GM11168 (cell line): ENCODE measurements around the gene SKI.

Experiments
- in situ Hi-C: fragments of 300-500 bp; cut with MboI; formaldehyde crosslinking; loops from one replicate; pipeline ENCODE4 v1.12.0; 2022; ENCODE audit warnings: low sequenced_read_pairs; ENCODE audit not compliant: unreplicated experiment

Gene SKI

DNA sequence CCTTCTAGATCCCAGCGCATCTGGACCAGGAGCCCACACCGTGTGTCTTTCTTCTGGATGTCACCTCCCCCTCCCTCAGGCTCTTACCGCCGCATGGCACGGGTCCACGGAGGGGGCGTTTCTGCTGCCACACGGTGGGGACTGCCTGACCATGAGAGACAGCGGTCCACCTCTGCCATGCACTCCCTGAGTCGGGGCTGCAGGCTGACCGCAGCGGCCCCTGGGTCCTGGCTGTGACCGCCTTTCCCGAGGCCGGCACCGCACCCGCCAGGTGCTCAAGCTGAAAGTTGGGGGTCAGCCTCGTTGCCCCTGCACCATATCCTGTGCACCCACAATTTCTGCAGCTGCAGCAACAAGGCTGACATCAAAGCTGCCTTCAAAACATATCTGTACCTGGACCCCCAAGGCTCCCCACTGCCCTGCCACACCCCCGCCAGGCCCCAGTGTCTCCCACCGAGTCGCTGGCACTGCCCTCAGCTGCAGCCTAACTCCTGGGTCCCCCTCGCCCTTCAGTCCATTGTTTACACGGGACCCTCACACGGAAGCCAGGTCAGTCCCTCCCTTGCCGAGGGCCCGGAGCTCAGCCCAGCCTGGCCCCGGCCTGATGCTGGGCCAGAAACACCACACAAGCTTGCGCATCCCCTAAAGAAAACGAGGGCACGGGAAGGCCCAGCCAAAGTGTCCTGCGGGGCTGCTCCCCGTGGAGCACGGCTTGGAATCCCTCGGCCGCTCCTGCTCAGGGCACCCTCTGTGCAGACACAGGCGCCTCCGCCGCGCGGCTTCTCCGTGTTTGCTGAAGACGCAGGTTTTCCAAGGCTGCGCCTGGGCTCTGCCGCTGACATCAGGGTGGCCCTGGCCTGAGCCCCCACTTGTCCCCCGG, 111.3 kb downstream of the SKI start:
- in situ Hi-C loops: no loop called here

DNA sequence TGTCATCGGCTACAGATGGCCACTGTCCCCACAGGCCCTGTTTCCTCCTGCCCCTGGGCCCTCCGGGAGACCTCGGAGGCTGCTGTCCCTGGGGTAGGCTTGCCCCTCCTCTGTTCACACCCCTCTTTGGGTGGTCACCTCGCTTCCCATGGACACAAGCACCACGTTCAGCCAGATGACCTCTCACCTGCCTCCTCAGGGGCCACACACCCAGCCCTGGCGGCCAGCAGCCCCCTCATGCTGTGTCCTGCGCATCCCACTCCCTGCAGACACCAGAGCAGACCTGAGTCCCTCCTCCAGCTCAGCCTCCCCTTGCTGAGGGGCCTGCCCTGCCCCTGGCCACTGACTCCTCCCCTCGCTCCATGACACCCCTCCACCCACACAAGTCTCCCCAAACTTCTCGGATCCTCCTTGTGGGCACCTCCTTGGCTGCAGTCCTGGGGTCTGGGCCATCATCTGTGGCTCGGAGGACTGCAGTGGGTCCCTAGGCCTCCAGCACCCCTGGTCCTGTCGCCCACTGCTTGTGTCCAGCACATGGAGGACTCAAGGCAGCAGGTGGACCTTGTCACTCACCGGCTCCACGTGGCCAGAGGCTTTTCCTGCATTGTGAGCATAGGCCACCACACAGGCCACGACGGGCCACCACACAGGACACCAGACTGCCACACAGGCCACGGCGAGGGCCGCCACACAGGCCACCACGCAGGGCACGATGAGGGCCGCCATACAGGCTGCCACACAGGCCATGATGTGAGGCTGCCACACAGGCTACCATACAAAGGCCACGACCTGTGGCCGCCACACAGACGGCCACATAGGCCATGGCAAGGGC, 112.2 kb downstream of the SKI start:
- in situ Hi-C loops: no loop called here

DNA sequence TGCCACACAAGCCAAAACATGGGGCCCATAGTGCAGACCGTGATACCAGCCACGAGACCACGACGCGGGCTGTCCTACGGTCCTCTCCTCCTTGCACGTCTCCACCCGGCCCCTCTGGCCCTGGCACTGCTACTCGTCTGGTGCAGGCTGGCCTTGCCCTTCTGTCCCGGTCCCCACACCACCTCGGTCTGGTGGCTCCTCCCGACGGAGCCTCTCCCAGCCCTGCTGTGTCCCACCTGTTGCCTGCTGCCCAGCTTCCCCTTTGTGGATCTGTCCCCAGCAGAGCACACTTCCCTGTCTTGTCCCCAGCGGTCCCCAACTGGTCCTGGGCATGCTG, 112.8 kb downstream of the SKI start:
- in situ Hi-C loops: no loop called here

DNA sequence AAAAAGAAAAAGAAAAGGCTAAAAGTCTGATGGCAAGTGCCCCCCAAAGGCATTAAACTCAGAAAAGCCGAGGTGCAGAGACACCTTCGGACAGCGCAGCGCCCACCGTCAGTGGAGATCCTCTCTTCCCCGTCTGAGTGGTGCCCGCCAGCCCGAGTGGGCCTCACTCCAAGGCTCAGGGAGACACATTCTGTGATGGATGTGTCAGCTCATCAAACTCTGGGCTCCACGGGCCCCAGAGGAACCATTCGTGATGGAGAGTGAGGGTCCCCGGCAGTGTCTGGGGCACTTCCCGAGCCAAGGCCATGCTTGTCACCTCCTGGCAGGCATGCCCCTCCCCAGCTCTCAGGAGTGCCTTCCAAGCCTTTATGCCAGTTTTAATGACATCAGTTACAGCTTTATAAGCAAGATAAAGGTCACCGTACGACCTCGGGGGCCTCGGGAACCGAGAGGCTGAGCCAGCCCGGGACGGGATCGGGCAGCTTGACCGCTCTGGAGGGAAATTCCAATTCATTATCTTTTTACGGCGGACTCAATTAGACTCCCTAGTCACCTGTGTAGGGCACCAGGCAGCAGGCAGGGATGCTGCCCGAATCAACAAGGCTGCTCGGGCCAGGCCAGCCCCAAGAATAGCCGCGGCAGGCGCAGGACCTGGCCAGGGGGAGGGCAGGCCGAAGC, 113.7 kb downstream of the SKI start:
- in situ Hi-C loops: no loop called here

DNA sequence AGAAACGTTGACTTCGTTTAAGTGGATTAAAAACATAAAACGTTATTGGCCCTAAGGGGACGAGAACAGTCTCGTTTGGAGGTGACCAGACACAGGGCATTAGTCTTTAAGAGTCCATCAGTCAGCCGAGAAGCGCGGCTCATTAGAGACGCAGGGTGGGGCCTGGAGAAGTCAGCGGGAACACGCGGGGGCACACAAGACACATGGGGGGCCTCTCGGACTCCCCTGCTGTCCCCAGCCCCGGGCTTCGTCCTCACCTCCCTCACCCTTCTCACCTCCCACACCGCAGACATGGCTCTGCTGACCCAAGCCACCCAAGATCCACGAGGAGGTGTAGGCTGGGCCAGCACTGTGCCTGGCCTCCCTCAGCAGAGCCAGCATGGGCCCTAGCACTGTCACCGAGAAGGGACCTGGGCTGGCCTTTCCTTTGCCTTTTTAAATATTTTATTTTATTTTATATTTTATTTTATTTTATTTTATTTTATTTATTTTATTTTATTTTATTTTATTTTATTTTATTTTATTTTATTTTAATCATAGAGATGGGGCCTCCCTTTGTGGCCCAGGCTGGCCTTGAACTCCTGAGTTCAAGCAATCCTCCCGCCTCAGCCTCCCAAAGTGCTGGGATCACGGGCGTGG, 114.4 kb downstream of the SKI start:
- in situ Hi-C loops: no loop called here

DNA sequence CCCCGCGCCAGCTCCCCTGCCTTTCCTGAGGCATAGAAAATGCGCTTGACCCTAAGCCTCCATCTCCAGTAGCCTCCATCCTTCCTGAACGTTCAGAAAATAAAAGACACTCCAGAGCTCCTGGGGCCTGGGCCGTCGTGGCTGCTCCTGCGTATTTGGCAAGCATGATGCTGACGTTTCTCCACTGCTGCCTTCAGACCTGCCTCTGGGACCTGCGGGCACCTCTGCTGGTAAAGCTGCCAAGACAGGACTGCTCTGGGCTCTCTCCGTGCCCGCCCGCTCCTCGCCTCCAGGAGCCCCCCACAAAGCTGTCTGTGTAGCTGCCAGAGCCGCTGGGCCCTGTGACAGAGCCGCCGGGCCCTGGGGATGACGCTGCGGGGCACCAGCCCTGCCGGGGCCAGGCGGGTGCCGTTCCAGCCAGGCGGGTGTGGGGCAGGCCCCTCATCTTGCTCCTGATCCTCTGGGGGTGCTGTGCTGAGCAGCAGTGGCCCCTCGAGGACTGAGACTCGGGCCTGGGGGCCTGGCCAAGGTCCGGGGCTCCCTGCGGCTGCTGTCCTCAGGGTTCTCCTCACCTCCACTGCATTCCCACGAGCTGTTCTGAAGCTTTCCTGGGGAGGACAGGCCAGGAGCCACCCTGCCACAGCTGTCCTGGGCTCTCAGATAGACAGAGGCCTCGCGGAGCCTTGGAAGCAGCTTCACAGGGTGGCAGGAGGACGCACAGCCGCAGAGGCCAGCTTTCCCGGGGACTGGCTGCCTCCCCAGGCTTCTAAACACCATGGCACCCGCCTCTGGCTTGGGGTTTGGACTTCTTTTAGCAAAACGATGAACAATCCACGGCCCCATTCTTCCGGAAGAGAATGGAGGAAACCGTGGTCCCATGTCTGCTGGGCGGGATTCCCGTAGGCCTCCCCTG, 115.2 kb downstream of the SKI start:
- in situ Hi-C loops: no loop called here

DNA sequence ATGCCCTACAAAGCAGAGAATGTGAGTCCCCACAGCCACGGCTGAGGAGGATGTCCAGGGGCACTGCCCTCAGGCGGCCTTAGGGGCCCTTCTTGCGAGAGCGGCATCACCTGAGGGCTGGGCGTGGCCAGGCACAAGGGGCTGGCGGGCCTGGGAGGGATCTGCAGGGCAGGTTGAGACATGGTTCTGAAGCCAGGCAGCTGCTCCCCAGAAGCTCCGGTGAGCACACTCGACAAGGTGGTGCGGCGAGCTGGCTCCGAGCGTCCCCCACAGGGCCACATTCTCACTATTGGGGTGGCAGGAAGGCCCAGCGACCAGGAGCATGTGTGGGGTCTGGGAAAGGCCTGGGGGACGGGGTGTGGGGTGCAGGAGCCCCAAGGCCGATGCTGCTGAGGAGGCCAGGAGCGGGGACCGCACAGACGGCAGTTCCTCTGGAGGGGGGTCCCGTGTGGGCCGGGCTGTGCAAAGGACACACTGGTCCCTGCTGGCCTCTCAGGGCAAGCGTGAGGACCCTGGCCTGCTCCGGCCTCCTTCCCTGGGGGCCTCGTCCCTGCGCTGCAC, 116.1 kb downstream of the SKI start:
- in situ Hi-C loops: no loop called here

DNA sequence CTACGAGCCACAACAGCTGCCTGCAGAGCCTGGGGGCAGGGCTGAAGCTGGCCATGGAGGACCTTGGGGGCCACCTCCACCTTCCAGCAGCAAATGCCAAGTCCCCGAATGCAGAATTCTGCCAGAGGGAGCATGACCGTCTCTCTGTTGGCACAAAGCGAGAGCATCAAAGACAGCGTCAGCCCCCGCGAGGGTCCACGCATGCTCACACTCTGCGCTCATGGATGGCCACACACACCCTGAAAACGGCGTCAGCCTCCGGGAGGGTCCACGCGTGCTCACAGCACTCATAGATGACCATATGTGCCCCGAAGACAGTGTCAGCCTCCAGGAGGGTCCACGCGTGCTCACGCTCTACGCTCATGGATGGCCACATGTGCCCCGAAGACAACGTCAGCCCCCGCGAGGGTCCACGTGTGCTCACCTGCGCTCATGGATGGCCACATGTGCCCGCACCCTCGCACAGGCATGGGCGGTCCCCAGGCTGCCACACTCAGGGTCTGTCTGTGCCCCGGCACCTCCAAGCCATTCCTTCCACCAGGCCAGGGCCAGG, 116.7 kb downstream of the SKI start:
- in situ Hi-C loops: no loop called here

DNA sequence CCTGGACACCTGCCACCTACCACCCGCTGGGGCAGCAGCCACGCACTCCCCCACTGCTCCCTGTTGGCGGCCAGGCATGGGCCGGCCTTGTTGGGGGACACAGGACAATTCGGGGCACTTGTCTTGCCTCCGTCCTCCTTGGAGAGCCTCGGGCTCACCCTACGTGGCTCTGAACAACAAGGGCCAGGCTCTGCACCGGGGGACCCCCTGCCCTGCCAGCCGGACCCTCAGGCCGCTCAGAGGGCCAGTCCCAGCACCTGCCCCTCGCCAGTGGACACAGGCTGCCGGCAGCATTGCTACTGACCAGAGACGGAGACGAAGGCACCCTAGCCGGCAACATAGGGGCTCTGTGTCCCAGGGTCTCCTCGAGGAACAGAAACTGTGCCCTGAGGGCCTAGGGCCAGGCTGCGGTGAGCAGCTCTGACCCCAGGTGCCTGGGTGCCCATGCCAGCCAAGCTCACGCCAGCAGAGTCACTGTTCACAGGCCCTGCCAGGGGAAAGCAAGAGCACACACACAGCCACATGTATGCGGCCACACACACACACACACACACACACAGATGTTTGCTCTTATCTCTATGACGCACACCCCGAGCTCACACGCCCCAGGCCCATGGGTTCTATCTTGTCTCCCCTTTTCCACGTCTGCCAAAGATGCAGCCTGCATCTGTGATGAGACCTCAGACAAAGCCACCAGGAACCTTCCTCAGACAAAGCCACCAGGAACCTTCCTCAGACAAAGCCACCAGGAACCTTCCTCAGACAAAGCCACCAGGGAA, 117.4 kb downstream of the SKI start:
- in situ Hi-C loops: no loop called here

DNA sequence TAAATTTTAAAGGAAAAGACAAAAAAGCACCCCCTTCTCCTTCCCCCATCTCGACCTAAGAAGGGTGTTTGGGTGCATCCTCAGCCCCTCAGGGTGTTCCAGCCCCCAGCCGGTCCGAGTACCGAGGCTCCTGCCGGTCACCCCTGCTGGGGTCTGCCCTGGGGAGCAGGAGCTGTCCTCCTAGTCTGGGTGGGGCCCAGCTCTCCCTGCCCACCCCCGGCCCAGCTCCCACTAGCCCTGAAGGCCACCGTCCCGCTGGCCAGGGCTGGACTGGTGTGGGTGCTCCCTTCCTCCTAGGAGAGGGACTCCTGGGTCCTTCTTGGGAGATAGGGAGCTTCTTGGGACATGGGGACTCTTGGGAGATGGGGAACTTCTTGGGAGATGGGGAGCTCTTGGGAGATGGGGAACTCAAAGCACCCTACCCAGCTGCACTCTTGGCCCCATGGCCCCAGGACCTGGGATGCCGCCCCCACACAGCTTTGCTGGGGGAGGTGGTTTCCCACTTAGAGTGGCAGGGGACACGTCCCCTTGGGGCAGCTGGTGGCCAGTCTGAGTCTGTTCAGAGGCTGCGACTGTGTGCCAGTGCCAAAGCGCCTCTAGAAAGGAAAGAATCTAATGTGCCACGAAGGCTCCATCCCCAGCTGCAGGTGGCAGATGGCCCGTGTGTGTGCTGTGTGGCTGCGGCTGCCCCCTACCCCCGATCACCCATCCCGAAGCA, 118.7 kb downstream of the SKI start:
- in situ Hi-C loops: no loop called here

DNA sequence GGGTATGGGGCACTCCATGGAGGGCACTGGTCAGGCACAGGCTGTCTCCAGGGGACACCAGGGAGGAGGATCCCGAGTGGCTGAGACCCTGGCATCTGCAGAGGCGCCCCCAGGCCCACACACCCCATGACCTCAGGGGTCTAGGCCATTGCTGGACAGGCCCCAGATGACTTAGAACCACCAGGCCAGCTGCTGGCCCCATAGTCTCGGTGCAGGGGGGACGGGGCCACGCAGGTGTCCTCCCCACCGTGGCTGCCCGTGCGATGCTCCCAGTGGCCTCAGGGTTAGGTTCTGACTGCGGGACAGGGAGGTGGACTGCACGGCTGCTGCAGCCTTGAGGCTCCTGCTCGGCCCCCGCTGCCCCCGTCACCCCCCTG, 119.3 kb downstream of the SKI start:
- in situ Hi-C loops: no loop called here

DNA sequence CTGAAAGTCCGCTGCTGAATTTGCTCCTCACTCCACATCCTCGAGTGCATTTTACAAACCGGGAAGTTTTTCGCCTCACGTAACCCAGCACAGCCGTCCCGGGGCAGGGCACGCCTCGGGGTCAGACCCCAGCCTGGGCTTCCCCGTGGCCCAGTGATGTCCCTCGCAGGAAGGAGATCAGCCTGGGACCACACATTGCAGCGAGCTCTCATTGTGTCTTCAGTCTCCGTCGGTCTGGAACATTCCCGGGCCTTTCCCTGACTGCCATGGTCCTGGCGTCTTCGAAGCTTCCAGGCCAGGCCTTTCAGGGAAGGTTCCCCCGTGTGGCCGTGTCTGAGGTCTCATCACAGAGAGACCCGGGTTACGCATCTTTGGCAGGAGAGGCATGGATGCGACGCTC, 119.8 kb downstream of the SKI start:
- in situ Hi-C loops: no loop called here

DNA sequence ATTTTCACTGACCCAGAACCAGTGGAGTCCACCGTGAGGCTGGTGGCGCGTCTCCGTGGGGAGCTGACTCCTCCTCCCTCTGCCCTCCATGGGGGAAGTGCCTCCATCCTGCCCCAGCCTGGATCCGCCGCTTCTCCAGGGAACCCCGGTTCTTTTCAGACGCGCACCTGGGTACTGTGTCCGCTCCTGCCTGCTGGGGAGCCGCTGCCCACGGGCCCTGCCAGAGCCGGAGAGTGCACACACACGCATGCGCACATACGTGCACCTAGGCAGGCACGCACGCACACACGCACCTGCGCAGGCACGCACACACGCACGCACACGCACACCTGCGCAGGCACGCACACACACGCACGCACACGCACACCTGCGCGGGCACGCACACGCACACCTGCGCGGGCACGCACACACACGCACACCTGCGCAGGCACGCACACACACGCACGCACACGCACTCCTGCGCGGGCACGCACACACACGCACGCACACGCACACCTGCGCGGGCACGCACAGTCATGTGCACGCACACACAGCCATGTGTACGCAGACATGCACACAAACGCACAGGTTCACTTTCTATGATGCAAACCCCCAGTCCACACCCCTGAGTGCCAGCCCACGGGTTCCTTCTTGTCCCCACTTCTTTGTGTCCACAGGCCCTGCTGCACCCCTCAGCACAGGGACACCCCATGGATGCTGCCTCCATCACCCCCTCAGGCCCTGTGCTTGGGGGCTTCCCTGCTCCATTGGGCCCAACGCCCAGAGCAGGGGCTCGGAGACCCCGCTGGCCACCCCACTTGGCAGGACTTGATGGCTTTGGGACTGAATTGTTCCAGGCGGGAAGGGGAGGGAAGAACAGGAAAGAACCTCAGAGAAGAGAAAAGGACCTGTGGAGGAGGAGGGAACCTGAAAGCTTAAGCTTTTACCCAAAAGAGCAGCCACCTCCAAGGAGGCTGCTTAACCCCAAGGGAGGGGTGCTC, 120.5 kb downstream of the SKI start:
- in situ Hi-C loops: no loop called here

DNA sequence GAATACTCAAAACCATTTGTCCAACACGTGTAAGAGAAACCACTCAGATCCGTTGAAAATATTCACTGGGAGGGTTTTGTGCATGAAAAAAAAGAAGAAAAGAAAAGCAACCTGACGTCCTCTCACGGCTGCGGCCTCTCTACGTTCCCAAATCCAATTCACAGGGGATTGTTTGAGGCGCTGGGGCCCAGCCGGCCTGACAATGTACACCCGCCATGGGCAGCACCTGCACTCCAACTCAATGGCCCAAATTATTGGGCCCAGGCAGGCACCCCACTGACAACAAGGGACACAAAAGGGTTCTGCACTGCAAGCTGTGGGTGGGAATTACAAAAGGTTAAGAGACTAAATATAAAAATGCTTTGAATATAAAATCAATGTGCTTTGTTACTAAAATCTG, 121.7 kb downstream of the SKI start:
- in situ Hi-C loops: no loop called here

DNA sequence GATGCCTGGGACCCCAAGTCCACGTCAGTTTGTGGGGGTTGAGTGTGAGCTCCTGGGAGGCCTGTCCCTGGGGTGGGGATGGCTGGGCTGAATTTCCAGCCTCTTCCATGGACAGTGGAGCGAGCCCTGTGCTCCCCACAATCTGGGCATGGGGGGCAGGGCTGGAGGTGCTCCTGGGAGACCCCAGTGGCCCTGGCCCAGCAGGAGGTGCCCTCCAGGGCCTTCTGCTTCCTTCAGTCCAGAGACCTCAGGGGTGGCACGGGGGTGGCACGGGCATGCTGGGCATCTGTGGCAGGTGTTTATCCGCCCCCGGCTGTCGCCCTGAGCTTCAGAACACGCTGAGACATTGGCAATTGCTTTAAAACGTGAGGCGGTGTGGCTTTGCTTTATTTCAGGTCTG, 122.4 kb downstream of the SKI start:
- in situ Hi-C loops: no loop called here

DNA sequence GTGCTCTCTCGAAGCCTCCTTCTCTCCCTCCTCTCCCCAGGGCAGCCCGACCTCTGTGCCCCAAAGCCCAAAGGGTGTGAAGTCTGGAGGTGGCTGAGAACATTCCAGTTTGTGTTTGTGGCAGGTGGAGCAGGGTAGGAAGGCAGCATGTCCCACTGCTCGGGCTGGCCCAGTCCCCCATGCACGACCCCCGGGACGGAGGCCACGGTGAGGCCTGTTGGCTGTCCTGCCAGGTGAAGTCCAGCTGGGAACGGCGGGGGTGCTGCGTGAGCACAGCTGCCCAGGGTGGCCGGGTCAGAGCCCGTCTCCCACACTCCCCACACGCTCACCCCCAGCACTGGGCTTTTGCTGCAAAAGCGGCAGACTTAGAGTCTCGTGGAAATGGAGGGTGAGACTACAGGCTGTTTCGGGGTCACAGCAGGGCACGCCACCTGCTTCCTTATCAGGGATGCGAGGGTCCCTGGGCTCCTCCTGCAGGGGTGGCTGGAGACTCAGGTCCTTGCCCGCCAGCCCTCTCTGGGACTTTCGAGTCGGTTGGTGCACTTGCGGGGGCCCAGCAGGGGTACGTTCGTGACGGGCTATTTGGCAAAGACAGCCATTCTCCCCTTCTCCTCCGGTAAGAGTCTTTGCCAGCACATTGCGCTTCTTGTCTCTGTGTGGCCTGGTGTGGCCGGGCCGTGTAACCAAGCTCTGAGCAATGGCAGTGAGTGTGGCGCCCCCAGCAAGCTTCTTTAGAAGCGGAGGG, 123.0 kb downstream of the SKI start:
- in situ Hi-C loops: no loop called here
